ENCODE results near the gene SYS1.

DNA sequence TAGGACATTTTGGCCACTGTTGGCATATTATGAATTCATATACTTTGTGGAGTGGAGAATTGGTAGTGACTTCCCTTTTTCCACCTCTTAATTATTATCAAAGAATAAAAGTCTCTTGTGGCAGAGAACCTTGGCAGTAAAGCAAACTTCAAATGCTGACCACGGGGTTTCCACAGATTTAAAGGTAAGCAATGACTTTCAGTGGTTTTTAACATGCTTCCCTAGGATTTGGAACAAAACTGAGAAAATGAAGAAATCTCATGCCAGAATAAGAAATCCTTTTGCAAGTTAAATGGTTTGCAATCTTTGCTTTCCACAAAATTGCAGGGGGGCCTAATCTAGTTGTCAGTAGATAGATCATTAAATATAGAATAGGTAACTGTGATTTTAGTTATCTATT is 12.7 kb upstream of the SYS1 start:
- TF ChIP-seq EZH2phosphoT487 (IDR thresholded peaks at IDR 0.05) (no peak), CTCF (IDR thresholded peaks at IDR 0.05) (no peak), EZH2 (IDR thresholded peaks at IDR 0.05) (no peak)
